IMR-90 (cell line): ENCODE data around the gene UNKL. TPM values are rescaled to one million over a fixed set of nuclear protein-coding genes. Genes with fewer than 3 reads are reported as not detected.

Experiments used
- ATAC-seq: fragments of 200-7000 bp; cut with Tn5 transposase; 2 replicates; pipeline ENCODE4 v1.9.1; 2020; ENCODE audit warnings: low read depth, mild to moderate bottlenecking, moderate library complexity
- BruUV-seq: library from RNA; stranded (reverse); fragments of 400-500 nt; replicated peaks from 2 replicates; lab custom pipeline; 2021; lab: Mats Ljungman, UMichigan
- CTCF ChIA-PET: fragments of 300-600 bp; formaldehyde crosslinking; extraction: SDS; loops from one replicate; lab custom pipeline; 2021; ENCODE audit warnings: antibody characterized with exemption; lab: Yijun Ruan, JAX
- POLR2A ChIA-PET: fragments of 300-600 bp; sonication (Branson Sonifier 250); formaldehyde crosslinking; loops from one replicate; lab custom pipeline; 2022; ENCODE audit warnings: antibody characterized with exemption; ENCODE audit not compliant: unreplicated experiment; lab: Charles Lee
- DNase-seq: peaks from one replicate; pipeline ENCODE4 v3.0.0; 2013
- H2AFZ ChIP-seq: replicated peaks from 2 replicates; pipeline ENCODE3; 2013; ENCODE audit warnings: low read length, mild to moderate bottlenecking; ENCODE audit not compliant: poor library complexity
- H2AK5ac ChIP-seq: 2 replicates; pipeline ENCODE4 v1.6.1; 2013; ENCODE audit warnings: low read depth, low read length, inconsistent platforms
- H2AK9ac ChIP-seq: replicated peaks from 2 replicates; pipeline ENCODE3; 2013; ENCODE audit warnings: mild to moderate bottlenecking, low read depth, low read length, moderate library complexity; ENCODE audit not compliant: poor library complexity
- H2BK120ac ChIP-seq: 2 replicates; pipeline ENCODE4 v1.6.1; 2013; ENCODE audit warnings: low read depth, low read length, inconsistent platforms
- H2BK15ac ChIP-seq: 3 replicates; pipeline ENCODE4 v1.6.1; 2013; ENCODE audit warnings: low read depth, low read length, inconsistent platforms
- H2BK20ac ChIP-seq: 2 replicates; pipeline ENCODE4 v1.6.1; 2013; ENCODE audit warnings: low read depth, mild to moderate bottlenecking, inconsistent platforms, low read length, moderate library complexity
- H2BK5ac ChIP-seq: 2 replicates; pipeline ENCODE4 v1.6.1; 2013; ENCODE audit warnings: mild to moderate bottlenecking, low read depth, low read length, inconsistent platforms; ENCODE audit not compliant: poor library complexity, severe bottlenecking
- H3K14ac ChIP-seq: replicated peaks from 2 replicates; pipeline ENCODE4 v1.6.1; 2013; ENCODE audit warnings: low read depth, low read length, inconsistent platforms
- H3K18ac ChIP-seq: 2 replicates; pipeline ENCODE4 v1.6.1; 2013; ENCODE audit warnings: low read depth, low read length, control low read depth
- H3K23ac ChIP-seq: 2 replicates; pipeline ENCODE4 v1.6.1; 2013; ENCODE audit warnings: low read depth, low read length, inconsistent platforms
- H3K27ac ChIP-seq: 2 replicates; pipeline ENCODE4 v1.5.1; 2013; ENCODE audit warnings: mild to moderate bottlenecking, control low read depth, low read length; ENCODE audit not compliant: insufficient read depth
- H3K27me3 ChIP-seq: 2 replicates; pipeline ENCODE4 v1.6.1; 2013; ENCODE audit warnings: low read length; ENCODE audit not compliant: control insufficient read depth, insufficient read depth
- H3K36me3 ChIP-seq: 2 replicates; pipeline ENCODE4 v1.6.1; 2013; ENCODE audit warnings: low read length, mixed read lengths; ENCODE audit not compliant: control insufficient read depth, insufficient read depth
- H3K4ac ChIP-seq: 2 replicates; pipeline ENCODE4 v1.6.1; 2013; ENCODE audit warnings: low read depth, low read length, inconsistent platforms
- H3K4me1 ChIP-seq: 2 replicates; pipeline ENCODE4 v1.6.1; 2013; ENCODE audit warnings: low read length, mixed read lengths; ENCODE audit not compliant: control insufficient read depth, insufficient read depth
- H3K4me2 ChIP-seq: 2 replicates; pipeline ENCODE4 v1.6.1; 2013; ENCODE audit warnings: low read depth, mild to moderate bottlenecking, control low read depth, low read length, moderate library complexity
- H3K4me3 ChIP-seq: 2 replicates; pipeline ENCODE4 v1.5.1; 2013; ENCODE audit warnings: low read depth, mild to moderate bottlenecking, control low read depth, low read length, moderate library complexity; ENCODE audit not compliant: insufficient read depth
- H3K56ac ChIP-seq: 2 replicates; pipeline ENCODE4 v1.6.1; 2013; ENCODE audit warnings: low read length, inconsistent platforms; ENCODE audit not compliant: insufficient read depth; ENCODE audit errors: extremely low read depth
- H3K79me1 ChIP-seq, 2 experiments: 2 replicates each; pipeline ENCODE4 v1.6.1; 2013; ENCODE audit warnings: low read length in 2 of 2, inconsistent platforms in 1 of 2, low read depth in 1 of 2
- H3K9ac ChIP-seq: 2 replicates; pipeline ENCODE4 v1.6.1; 2013; ENCODE audit warnings: low read depth, low read length, control low read depth
- H3K9me1 ChIP-seq: 2 replicates; pipeline ENCODE4 v1.6.1; 2013; ENCODE audit warnings: low read length, inconsistent platforms; ENCODE audit not compliant: insufficient read depth
- H3K9me3 ChIP-seq: 2 replicates; pipeline ENCODE4 v1.6.1; 2013; ENCODE audit warnings: low read length; ENCODE audit not compliant: control insufficient read depth, insufficient read depth
- H4K20me1 ChIP-seq: 2 replicates; pipeline ENCODE4 v1.6.1; 2013; ENCODE audit warnings: low read length, inconsistent platforms; ENCODE audit not compliant: insufficient read depth
- H4K5ac ChIP-seq: 2 replicates; pipeline ENCODE4 v1.6.1; 2013; ENCODE audit warnings: mild to moderate bottlenecking, low read depth, low read length, control low read depth
- H4K8ac ChIP-seq, 2 experiments: 2 replicates each; pipeline ENCODE4 v1.6.1; 2013; ENCODE audit warnings: low read depth in 2 of 2, low read length in 2 of 2, control low read depth in 1 of 2, inconsistent platforms in 1 of 2
- H4K91ac ChIP-seq: 2 replicates; pipeline ENCODE4 v1.6.1; 2013; ENCODE audit warnings: low read depth, low read length, inconsistent platforms; ENCODE audit not compliant: insufficient read depth
- BHLHE40 ChIP-seq: fragments of 150-350 bp; IDR thresholded peaks from 2 replicates; pipeline ENCODE4 v1.6.1; 2016; ENCODE audit warnings: mild to moderate bottlenecking, low read depth, low read length
- CEBPB ChIP-seq: IDR thresholded peaks from 2 replicates; pipeline ENCODE4 v1.6.1; 2012; ENCODE audit warnings: low read depth, low read length, improper control_type of control experiment
- CHD1 ChIP-seq: IDR thresholded peaks from 2 replicates; pipeline ENCODE4 v1.6.1; 2012; ENCODE audit warnings: low read depth, low read length, improper control_type of control experiment
- FOS ChIP-seq: fragments of 150-350 bp; IDR thresholded peaks from 2 replicates; pipeline ENCODE4 v1.6.1; 2016; ENCODE audit warnings: low read depth, low read length
- MAFK ChIP-seq: IDR thresholded peaks from 2 replicates; pipeline ENCODE4 v1.6.1; 2012; ENCODE audit warnings: low read depth, low read length, improper control_type of control experiment
- MAZ ChIP-seq: IDR thresholded peaks from 2 replicates; pipeline ENCODE4 v1.6.1; 2012; ENCODE audit warnings: low read depth, mild to moderate bottlenecking, low read length, improper control_type of control experiment, moderate library complexity, borderline replicate concordance
- MXI1 ChIP-seq: IDR thresholded peaks from 2 replicates; pipeline ENCODE4 v1.6.1; 2012; ENCODE audit warnings: low read depth, mild to moderate bottlenecking, low read length, moderate library complexity, borderline replicate concordance
- NFE2L2 ChIP-seq: fragments of 150-350 bp; IDR thresholded peaks from 2 replicates; pipeline ENCODE4 v1.6.1; 2016; ENCODE audit warnings: low read depth, mild to moderate bottlenecking, low read length
- POLR2A ChIP-seq: IDR thresholded peaks from 2 replicates; pipeline ENCODE4 v1.6.1; 2012; ENCODE audit warnings: mild to moderate bottlenecking, low read depth, low read length
- RAD21 ChIP-seq: IDR thresholded peaks from 2 replicates; pipeline ENCODE4 v1.6.1; 2012; ENCODE audit warnings: low read length, improper control_type of control experiment
- RCOR1 ChIP-seq: IDR thresholded peaks from 2 replicates; pipeline ENCODE4 v1.6.1; 2012; ENCODE audit warnings: mild to moderate bottlenecking, low read length, improper control_type of control experiment; ENCODE audit not compliant: insufficient replicate concordance
- RFX5 ChIP-seq: IDR thresholded peaks from 2 replicates; pipeline ENCODE4 v1.8.0; 2012; ENCODE audit warnings: low read depth, mild to moderate bottlenecking, low read length, moderate library complexity
- SMC3 ChIP-seq: fragments of 150-350 bp; IDR thresholded peaks from 2 replicates; pipeline ENCODE4 v1.6.1; 2016; ENCODE audit warnings: low read depth, mild to moderate bottlenecking, antibody characterized with exemption, low read length, moderate library complexity
- WGBS, 2 experiments: methylation state at CpG; one replicate each; pipeline versions ENCODE4 v1.1.5 to v1.1.7; 2013; ENCODE audit warnings: missing lambda C conversion rate in 2 of 2; ENCODE audit not compliant: insufficient read length in 1 of 2; ENCODE audit errors: extremely low coverage in 2 of 2; 5-methylcytosine and 5-hydroxymethylcytosine counted together
- dilution Hi-C: fragments of 300-500 bp; cut with HindIII; formaldehyde crosslinking; loops from one replicate; pipeline ENCODE4 v1.14.3; 2018; ENCODE audit warnings: low sequenced_read_pairs; ENCODE audit not compliant: unreplicated experiment
- in situ Hi-C: fragments of 300-500 bp; cut with MboI; formaldehyde crosslinking; loops from 3 replicates; pipeline ENCODE4 v1.14.3; 2019; ENCODE audit warnings: low sequenced_read_pairs, inconsistent platforms, mixed read lengths
- intact Hi-C: fragments of 100-400 bp; cut with micrococcal nuclease; formaldehyde crosslinking; loops from 2 replicates; pipeline ENCODE4 v1.10.0; 2022
- polyA plus RNA-seq, 3 experiments: library from polyadenylated mRNA; depleted of rRNA; stranded (reverse); fragments of >200 nt; gene quantifications; 2 replicates each; pipeline ENCODE4 v1.2.3, GENCODE V29; 2012; ENCODE audit warnings: low replicate concordance in 1 of 3
- total RNA-seq: library from RNA; depleted of rRNA; stranded (reverse); fragments of >200 nt; gene quantifications from 2 replicates; pipeline ENCODE4 v1.2.3, GENCODE V29; 2012
- TF ChIP-seq, protein P1 (sequence below): fragments of 150-350 bp; IDR thresholded peaks from 2 replicates; pipeline ENCODE4 v1.6.1; 2017; ENCODE audit warnings: mild to moderate bottlenecking, antibody characterized with exemption, low read length, low read depth
- TF ChIP-seq, protein P2 (sequence below): conservative IDR thresholded peaks from 2 replicates; pipeline ENCODE4 v1.5.1; 2012; ENCODE audit warnings: mild to moderate bottlenecking, low read depth, low read length, improper control_type of control experiment
- TF ChIP-seq, protein P3 (sequence below): fragments of 150-350 bp; IDR thresholded peaks from 2 replicates; pipeline ENCODE4 v1.6.1; 2016; ENCODE audit warnings: low read depth, mild to moderate bottlenecking, low read length, moderate library complexity, borderline replicate concordance

UNKL gene
- total and polyA plus RNA-seq, 2 of the 4 experiments (the other 2 are of a cell fraction): 4.1 to 13.3 TPM

DNA sequence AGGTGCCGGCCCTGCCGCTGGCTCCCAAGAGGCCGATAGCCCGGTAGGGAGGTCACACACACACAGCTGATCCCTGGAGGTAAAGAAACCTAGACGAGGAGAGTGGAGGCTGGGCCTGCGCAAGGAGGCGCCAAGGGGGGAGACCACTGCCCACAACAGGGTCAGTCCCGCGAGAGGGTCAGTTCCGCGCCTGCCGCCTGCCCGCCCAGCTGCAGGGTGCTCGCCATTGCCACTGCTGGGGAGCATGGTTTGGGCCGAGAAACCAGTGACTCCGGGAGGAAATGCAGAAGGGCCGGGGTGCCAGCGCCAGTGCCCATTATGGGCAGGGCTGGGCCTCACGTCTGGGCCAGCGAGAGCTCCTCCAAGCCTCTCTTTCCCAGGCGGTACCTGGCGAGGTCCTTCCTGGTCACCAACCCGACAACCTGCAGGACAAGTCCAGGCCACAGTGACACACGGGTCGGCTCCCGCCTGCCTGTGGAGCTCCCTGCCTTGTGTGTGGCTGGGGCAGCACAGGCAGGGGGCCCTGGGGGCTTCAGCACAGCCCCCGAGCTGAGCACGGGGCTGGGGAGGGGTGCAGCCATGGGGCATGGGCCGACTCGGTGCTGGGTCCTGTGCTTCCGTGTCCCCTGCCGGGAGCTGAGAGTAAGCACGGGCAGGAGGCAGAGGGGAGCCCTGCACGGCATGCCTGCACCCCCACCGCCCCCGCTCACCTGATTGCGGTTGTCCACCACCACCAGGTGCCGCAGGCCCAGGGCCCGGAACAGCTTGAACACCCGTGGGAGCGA lies 32.0 kb upstream of the UNKL start:
- Histone ChIP-seq H2AK9ac (no peak overlapping the region), H3K27ac (no peak overlapping the region), H2BK120ac (no peak overlapping the region), H2AK5ac (no peak overlapping the region), H3K14ac (no peak overlapping the region), H4K5ac (no peak overlapping the region), H3K23ac (no peak overlapping the region), H2BK20ac (no peak overlapping the region), H4K8ac (no peak overlapping the region), H3K79me1 (no peaks in the 10 kb centered on the region), H4K91ac (no peak overlapping the region), H3K4me1 (no peaks in the 10 kb centered on the region), H3K18ac (no peak overlapping the region), H3K36me3 (peaks cover 27% of the 10 kb centered on the region), H2BK15ac (no peak overlapping the region), H3K56ac (no peak overlapping the region), H3K9ac (no peak overlapping the region), H3K4me2 (no peak overlapping the region), H3K9me1 (no peaks in the 10 kb centered on the region), H3K4ac (no peak overlapping the region), H2BK5ac (no peak overlapping the region), H3K27me3 (no peaks in the 10 kb centered on the region), H2AFZ (no peak overlapping the region), H3K4me3 (no peak overlapping the region), H3K9me3 (no peaks in the 10 kb centered on the region), H4K20me1 (no peaks in the 10 kb centered on the region)
- DNase-seq: no peak
- POLR2A ChIA-PET: no interaction called here
- dilution Hi-C loops (no loop called here), in situ Hi-C loops (no loop called here), intact Hi-C loops (no loop called here)
- TF ChIP-seq SMC3: no peak
- TF ChIP-seq MXI1: no peak
- TF ChIP-seq, protein P1, sequence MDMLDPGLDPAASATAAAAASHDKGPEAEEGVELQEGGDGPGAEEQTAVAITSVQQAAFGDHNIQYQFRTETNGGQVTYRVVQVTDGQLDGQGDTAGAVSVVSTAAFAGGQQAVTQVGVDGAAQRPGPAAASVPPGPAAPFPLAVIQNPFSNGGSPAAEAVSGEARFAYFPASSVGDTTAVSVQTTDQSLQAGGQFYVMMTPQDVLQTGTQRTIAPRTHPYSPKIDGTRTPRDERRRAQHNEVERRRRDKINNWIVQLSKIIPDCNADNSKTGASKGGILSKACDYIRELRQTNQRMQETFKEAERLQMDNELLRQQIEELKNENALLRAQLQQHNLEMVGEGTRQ: no peak
- no peak for TF ChIP-seq CEBPB
- no peak for TF ChIP-seq RCOR1
- no peak for TF ChIP-seq NFE2L2
- no peak for TF ChIP-seq MAFK
- TF ChIP-seq RAD21: no peak
- TF ChIP-seq MAZ: no peak
- no peak for TF ChIP-seq FOS
- TF ChIP-seq RFX5: no peak
- TF ChIP-seq BHLHE40: no peak
- TF ChIP-seq CHD1: no peak
- no peak for TF ChIP-seq POLR2A
- TF ChIP-seq, protein P2, sequence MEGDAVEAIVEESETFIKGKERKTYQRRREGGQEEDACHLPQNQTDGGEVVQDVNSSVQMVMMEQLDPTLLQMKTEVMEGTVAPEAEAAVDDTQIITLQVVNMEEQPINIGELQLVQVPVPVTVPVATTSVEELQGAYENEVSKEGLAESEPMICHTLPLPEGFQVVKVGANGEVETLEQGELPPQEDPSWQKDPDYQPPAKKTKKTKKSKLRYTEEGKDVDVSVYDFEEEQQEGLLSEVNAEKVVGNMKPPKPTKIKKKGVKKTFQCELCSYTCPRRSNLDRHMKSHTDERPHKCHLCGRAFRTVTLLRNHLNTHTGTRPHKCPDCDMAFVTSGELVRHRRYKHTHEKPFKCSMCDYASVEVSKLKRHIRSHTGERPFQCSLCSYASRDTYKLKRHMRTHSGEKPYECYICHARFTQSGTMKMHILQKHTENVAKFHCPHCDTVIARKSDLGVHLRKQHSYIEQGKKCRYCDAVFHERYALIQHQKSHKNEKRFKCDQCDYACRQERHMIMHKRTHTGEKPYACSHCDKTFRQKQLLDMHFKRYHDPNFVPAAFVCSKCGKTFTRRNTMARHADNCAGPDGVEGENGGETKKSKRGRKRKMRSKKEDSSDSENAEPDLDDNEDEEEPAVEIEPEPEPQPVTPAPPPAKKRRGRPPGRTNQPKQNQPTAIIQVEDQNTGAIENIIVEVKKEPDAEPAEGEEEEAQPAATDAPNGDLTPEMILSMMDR: no peak
- TF ChIP-seq, protein P3, sequence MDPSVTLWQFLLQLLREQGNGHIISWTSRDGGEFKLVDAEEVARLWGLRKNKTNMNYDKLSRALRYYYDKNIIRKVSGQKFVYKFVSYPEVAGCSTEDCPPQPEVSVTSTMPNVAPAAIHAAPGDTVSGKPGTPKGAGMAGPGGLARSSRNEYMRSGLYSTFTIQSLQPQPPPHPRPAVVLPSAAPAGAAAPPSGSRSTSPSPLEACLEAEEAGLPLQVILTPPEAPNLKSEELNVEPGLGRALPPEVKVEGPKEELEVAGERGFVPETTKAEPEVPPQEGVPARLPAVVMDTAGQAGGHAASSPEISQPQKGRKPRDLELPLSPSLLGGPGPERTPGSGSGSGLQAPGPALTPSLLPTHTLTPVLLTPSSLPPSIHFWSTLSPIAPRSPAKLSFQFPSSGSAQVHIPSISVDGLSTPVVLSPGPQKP: no peak
- BruUV-seq: no TSS peak
- CTCF ChIA-PET: no interaction called here
- WGBS, 2 experiments: 95% methylated on average over 25 of the region's 41 CpGs; no CpG with 5 or more reads in 1 of the 2 experiments
- no peak for ATAC-seq
